HG03432 (cell line): ENCODE measurements around the gene NUDT3.
"Not testable (repeated sequence)": the region's sequence is repeated elsewhere in the genome, so short reads cannot be mapped to it uniquely, and the experiment has no call there.

Source experiments
- ATAC-seq: cut with Tn5 transposase; IDR thresholded peaks from one replicate; pipeline ENCODE4 v1.9.1; 2021; ENCODE audit warnings: mild to moderate bottlenecking, moderate library complexity; ENCODE audit not compliant: unreplicated experiment

Gene NUDT3

DNA sequence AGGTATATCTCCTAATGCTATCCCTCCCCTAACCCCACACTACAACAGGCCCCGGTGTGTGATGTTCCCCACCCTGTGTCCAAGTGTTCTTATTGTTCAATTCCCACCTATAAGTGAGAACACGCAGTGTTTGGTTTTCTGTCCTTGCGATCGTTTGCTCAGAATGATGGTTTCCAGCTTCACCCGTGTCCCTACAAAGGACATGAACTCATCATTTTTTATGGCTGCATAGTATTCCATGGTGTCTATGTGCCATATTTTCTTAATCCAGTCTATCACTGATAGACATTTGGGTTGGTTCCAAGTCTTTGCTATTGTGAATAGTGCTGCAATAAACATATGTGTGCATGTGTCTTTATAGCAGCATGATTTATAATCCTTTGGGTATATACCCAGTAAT lies 20.6 kb downstream of the NUDT3 start:
- not testable (repeated sequence) for ATAC-seq

DNA sequence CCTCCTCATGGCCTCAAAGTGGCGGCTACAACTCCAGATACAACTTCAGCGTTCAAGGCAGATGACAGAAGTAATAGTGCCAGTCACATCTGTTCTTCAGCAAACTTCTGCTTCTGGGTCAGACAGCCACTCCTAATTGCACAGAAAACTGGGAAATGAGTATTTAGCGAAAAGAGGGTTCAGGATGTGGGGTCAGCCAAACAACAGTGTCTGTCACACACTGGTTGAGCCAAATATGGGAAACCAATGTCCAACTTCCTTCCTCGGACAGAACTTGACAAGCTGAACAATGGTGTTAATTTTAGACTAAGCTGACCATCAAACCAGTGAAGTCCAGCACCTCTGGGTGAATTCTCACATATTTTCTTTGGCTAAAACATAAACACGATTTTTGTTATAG lies 22.1 kb downstream of the NUDT3 start:
- ATAC-seq: no peak

DNA sequence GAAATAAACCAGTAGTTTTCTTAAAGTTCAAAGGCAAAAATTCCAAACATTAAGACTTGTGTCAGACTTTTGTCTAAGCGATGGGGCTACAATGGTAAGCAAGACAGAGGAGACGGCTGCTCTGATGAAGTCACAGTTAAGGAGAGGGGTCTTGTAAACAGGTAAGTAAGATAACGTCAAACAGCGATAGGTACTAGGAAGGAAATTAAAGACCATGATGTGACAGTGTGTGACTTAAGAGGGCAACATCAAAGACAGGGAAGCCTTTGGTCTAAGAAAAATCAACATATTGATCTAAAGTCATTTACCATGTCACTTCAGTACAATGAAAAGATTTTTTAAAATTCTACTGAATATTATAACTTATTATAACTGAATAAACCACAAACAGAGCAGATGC lies 23.1 kb downstream of the NUDT3 start:
- no peak for ATAC-seq

DNA sequence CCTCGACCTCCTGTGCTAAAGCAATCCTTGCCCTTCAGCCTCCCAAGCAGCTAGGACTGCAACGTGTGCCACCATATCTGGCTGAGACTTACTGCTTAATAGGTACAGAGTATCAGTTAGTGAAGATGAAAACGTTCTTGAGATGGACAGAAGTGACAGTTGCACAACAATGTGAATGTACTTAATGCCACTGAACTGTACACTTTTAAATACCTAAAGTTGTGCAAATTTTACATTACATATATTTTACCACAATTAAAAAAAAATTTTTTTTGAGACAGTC lies 25.9 kb downstream of the NUDT3 start:
- no peak for ATAC-seq

DNA sequence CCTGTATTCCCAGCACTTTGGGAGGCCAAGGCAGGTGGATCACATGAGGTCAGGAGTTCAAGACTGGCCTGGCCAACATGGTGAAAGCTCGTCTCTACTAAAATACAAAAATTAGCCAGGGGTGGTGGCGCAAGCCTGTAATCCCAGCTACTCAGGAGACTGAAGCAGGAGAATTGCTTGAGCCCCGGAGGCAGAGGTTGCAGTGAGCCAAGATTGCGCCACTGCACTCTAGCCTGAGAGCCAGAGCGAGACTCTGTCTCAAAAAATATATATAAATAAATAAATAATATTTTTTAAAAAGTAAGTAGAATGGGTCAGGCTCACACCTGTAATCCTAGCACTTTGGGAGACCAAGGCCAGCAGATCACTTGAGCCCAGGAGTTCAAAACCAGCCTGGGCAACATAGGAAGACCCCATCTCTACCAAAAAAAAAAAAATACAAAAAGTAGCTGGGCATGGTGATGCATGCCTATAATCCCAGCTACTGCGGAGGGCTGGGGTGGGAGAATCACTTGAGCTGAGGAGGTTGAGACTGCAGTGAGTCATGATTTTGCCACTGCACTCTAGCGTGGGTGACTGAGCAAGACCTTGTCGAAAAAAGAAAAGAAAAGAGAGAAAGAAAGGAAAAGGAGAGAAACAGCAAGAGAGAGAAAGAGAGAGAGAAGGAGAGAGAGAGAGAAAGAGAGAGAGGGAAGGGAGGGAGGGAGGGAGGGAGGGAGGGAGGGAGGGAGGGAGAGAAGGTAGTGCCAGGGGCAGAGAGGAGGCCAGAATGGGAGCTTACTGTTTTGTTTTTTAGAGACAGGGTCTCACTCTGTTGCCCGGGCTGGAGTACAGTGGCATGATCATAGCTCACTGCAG lies 26.5 kb downstream of the NUDT3 start:
- not testable (repeated sequence) for ATAC-seq

DNA sequence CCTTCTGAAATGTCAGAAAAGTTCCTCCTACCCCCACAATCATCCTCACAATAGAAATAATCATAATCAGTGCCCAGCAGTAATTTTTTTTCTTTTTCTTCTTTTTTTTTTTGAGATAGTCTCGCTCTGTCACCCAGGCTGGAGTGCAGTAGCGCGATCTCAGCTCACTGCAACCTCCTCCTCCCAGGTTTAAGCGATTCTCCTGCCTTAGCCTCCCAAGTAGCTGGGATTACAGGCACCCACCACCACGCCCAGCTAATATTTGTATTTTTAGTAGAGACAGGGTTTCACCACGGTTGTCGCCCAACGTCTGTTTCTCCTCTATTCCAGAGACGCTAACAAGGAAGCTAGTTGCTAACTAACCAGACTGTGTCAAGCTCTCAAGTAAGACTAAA lies 28.8 kb downstream of the NUDT3 start:
- ATAC-seq: not testable (repeated sequence)

DNA sequence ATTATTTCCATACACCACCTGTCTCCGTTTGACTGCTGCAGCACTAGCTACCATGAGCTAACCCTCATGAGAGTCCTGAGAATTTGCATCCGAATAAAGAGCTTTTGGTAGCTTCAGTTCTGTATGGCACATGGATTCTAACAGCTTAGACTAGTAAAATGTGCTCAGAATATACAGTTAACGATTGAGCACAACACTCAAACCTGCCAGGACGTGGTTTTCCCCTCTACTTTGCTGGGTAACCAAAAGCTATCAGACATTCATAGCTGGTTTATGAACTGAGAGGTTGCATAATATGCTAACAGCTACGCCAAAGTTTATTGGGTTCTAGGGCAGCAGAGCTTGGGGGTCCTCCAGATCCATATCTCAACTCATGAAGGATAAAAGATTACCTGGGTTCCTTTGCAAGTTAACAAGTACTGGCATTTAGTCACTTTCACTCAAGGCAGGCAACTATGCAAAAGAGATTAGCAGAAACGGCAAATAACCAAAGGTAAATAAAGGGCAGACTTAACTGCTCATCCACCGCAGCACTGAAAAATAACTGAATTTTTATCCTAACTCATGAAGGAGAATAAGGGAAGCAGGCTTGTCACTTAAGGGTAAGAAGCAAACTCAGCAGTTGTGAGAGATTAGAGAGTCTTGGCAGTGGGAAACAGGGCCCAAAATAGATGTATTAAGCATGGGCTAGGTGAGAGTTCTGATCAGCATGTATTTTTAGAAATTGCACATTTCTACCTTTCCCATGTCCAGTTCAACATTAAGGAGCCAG lies 29.4 kb downstream of the NUDT3 start:
- no peak for ATAC-seq

DNA sequence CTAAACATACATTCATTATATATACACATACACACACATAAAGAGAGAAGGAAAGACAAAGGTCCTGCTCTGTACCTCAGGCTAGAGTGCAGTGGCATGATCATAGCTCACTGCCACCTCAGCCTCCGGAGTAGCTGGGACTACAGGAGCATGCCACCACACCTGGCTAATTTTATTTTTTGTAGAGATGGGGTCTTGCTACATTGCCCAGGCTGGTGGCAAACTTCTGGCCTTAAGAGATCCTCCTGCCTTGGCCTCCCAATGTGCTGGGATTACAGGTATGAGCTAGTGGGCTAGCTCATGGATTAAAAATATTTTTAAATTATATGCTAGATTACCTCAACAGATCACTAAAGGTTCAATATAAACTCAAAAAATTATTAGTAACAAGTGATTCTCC lies 30.3 kb downstream of the NUDT3 start:
- ATAC-seq: no peak

DNA sequence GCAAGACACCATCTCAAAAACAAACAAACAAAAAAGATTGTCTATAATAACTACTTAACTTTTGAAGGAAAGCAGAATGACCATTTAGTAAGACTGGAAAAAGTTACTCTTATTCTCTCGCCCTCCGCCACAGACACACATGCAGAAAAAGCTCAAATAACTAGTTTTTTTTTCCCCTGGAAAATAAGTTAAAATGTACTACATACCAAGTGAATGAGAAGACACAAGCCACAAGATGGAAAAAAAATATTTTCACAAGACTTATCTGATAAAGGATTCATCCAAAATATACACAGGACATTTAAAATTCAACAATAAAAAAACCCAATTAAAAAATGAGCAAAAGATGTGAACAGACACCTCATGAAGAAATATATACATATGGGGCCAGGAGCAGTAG lies 31.9 kb downstream of the NUDT3 start:
- no peak for ATAC-seq

DNA sequence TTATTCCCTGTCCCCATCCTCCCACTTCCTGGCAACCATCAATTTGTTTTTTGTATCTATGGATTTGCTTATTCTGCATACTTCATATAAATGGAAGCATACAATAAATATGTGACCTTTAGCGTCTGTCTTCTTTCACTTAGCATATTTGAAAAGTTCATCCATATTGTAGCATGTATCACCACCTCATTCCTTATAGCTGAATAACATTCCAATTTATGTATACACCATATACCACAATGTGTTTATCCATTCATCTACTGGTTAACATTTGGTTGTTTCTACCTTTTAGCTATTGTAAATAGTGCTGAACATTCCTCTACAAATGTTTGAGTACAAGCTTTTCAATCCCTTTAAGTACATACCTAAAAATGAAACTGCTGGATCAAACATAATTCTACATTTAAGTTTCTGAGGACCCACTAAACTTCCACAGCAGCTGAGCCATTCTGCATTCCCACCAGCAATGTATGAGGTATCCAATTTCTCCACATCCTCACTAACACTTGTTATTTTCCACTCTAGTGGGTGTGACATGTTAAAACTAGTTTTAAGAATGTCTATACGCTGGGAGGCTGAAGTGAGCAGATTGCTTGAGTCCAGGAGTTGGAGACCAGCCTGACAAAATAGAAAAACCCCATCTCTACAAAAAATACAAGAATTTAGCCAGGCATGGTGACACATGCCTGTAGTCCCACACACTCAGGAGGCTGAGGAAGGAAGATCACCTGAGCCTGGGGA lies 32.9 kb downstream of the NUDT3 start:
- ATAC-seq: no peak

DNA sequence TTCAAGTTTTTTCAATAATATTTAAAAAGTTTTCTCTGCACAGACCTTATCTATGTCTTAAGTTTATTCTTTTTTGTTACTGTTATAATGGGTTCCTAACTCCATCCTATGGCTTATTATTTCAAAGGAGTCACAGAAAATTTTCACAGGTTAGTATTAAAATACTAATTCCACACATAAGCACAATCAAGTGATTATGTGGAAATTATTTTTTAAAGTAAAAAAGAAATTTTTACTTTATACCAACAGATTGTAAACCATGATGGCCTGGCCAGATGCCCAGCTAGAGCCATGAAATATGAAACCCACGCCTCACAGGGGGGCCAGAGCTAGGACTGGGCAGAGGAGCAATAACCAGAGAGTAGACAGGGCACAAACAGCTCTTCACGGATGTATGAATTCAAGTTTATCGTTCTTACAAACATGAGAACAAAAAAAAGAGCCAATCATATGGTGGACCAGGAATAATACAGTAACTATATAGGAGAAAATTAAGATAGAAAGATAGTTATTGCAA lies 34.0 kb downstream of the NUDT3 start:
- no peak for ATAC-seq

DNA sequence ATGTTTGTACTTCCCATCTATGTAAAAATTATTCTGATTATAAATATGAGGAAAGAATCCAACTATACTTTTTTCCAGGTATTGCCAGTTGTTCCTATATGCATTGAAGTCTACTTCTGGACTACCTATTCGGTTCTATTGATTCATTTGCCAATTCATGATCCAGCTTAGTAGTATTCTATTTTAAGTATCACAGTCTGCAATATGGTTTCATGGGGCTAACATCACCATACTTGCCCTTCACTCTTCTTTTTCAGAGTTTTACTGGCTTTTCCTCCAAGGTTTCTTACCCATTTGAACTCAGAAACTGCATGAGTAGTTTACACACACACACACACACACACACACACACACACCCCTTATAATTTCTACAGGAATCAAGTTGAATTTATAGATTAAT lies 34.5 kb downstream of the NUDT3 start:
- no peak for ATAC-seq

DNA sequence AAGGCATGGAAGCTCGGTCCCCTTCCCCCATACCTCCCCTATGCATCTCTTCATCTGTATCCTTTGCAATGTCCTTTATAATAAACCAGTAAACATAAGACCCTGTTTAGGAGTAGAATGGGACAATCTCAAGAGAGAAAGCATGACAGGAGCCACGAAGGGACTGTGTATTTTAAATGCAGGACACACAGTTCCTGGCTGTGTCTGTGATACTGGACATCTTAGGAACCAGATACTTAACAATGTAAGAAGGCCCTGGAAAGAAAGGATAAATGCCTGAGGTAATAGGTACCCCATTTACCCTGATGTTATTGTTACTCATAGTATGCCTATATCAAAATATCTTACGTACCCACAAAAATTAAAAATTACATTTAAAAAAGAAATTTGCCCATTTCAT lies 36.6 kb downstream of the NUDT3 start:
- ATAC-seq: no peak

DNA sequence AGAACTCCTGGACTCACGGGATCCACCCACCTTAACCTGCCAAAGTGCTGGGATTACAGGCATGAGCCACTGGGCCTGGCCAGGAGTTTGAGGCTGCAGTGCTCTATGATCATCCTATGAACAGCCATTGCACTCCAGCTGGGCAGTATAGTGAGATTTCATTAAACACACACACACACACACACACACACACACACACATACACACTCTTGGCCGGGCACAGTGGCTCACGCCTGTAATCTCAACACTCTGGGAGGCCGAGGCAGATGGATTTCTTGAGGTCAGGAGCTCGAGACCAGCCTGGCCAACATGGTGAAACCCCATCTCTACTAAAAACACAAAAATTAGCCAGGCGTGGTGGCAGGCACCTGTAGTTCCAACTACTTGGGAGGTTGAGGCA lies 38.2 kb downstream of the NUDT3 start:
- not testable (repeated sequence) for ATAC-seq

DNA sequence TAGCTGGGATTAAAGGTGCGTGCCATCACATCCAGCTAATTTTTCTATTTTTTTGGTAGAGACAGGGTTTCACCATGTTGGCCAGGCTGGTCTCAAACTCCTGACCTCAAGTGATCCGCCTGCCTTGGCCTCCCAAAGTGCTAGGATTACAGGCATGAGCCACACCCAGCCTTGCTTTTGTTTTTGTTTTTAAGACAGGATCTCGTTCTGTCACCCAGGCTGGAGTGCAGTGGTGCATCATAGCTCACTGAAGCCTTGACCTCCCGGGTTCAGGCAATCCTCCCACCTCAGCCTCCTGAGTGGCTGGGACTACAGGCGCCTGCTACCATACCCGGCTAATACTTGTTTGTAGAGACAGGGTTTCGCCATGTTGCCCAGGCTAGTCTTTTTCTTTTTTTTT lies 38.9 kb downstream of the NUDT3 start:
- not testable (repeated sequence) for ATAC-seq

DNA sequence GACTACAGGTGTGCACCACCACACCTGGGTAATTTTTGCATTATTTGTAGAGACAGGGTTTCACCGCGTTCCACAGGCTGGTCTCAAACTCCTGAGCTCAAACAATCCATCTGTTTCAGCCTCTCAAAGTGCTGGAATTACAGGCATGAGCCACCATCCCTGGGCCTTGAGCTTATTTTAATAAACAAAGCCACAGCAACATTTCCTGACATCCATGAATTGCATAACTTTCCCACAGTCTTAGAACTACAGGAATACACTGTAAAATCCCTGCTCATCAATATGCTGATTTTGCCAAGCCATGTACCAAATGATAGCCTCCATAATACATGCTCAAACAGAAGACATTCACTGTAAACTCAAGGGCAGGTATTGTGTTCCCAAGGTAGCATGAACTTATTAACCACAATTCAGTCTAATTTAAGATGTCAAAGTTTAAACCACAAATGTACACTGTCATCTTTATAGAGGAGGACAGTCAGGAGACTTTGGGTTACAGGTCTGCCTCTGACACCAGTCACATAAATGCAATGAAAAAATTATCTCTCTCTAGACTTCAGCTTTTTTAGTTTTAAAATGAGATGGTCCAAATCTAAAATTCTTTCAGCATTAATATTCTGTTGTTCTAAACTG lies 40.0 kb downstream of the NUDT3 start:
- ATAC-seq: no peak

DNA sequence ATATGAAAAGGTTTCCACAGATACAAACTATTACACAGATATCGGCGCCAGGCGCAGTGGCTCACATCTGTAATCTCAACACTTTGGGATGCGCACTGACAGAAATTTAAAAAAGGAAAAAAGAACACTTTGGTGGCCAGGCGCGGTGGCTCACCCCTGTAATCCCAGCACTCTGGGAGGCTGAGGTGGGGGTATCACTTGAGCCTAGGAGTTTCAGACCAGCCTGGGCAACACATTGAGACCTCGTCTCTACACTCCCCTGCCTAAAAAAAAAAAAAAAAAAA lies 41.6 kb downstream of the NUDT3 start:
- no peak for ATAC-seq

DNA sequence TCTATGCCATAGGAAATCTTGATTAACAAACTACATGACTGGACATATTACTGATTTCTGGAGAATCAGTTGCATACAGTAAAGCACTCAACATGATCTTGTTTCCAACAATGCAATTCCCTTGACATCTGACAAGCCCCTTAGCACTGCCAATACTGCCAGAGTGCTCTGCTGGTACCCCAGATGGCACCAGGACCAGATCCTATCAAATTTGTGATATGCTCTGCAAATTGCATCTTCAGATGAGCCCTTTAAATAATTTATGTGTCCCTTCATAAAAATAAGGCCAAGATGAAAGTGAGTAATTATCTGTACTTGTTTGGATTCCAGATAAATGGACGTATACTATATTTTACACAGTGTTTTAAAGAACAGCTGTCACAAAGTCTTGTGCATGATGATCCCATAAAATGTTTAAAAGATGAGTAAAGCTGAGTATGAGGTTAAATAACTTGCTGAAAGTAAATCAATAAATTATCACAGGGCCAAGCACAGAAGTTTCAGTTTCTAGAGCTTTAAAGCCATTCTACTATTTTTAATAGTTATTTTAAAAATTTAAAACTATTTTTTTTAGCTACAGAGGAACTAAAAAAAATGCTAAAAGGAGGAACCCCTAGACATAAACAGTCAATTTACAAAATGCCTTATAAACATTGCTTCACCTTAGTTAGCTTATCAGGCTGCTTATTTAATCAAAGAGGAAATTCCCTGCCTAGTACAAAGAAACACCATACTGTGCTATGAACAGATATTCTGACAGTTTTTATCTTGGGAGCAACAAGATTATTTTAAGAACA lies 42.1 kb downstream of the NUDT3 start:
- ATAC-seq: no peak

DNA sequence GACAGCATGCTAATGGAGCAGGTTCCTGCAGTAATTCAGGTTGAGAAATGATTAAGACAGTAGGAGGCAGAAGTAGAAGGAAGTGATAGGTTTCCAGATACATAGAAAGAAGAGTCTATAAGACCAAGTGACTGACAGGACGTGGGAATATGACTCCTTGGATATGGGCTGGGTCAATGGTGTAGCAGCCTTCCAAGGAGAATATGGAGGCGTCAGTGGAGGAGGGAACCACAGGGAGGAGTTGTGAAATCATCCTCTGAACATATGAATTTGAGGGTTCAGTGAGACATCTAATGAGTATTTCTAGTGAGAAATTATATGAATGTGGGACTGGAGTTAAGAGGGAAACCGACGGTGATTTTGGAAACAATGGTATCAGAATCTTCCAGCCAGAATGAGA lies 43.3 kb downstream of the NUDT3 start:
- no peak for ATAC-seq

DNA sequence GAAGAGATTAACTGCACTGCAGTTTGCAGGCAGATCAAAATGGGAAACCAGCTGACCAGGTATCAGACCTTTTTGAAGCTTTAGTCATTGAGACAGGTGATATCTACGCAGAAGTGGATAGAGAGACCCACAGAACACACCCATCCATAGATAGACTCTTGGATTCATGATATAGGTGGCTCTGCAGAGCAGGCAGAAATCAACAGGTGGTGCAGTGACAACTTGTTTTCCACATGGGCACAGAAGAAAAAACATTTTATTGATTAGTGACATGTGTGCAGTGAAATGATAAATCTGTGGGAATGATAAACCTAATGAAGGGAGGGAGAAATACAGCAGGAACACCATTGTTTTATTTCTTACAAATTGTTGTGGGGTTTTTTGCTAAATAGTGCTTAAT lies 45.2 kb downstream of the NUDT3 start:
- no peak for ATAC-seq
